GM12873 (cell line): ENCODE results near the gene ANKRD39.

Source experiments
- CTCF ChIP-seq: IDR thresholded peaks from 2 replicates; pipeline ENCODE4 v1.5.1; 2012; ENCODE audit warnings: low read depth, mild to moderate bottlenecking, moderate library complexity, low read length, control low read depth; ENCODE audit not compliant: insufficient read depth; ENCODE audit errors: missing control alignments

ANKRD39 gene

GRCh38 chr2:96832754-96833507 lies 24.9 kb downstream of the ANKRD39 start:
- no peak for TF ChIP-seq CTCF

- no peak for TF ChIP-seq CTCF
Measured at GRCh38 chr2:96832408-96832753, 25.4 kb downstream of the ANKRD39 start.

- no peak for TF ChIP-seq CTCF
Measured at GRCh38 chr2:96831679-96832078, 26.1 kb downstream of the ANKRD39 start.

GRCh38 chr2:96830044-96830562 lies 27.7 kb downstream of the ANKRD39 start:
- TF ChIP-seq CTCF: no peak

- no peak for TF ChIP-seq CTCF
Measured at GRCh38 chr2:96828874-96829273, 28.9 kb downstream of the ANKRD39 start.

GRCh38 chr2:96828436-96828835 lies 29.4 kb downstream of the ANKRD39 start:
- TF ChIP-seq CTCF: no peak

GRCh38 chr2:96826546-96827278 lies 31.1 kb downstream of the ANKRD39 start:
- no peak for TF ChIP-seq CTCF
